GM13976 (cell line): ENCODE measurements around the gene ARHGEF10L.
"Not testable (repeated sequence)": the region's sequence is repeated elsewhere in the genome, so short reads cannot be mapped to it uniquely, and the experiment has no call there.

Experiments
- DNase-seq: peaks from one replicate; pipeline ENCODE4 v3.0.0; 2012; ENCODE audit warnings: low spot score
- CTCF ChIP-seq: IDR thresholded peaks from 2 replicates; pipeline ENCODE4 v1.5.1; 2012; ENCODE audit warnings: borderline replicate concordance, mild to moderate bottlenecking; ENCODE audit not compliant: insufficient read depth; ENCODE audit errors: extremely low read depth, missing control alignments, control extremely low read depth
- in situ Hi-C: fragments of 300-500 bp; cut with MboI; formaldehyde crosslinking; loops from one replicate; pipeline ENCODE4 v1.12.0; 2022; ENCODE audit warnings: low sequenced_read_pairs, mixed read lengths, inconsistent platforms; ENCODE audit not compliant: unreplicated experiment

The ARHGEF10L gene

GRCh38 chr1:17539477-17540254 lies at the start of gene ARHGEF10L:
Gene ARHGEF10L, plus strand, starts transcription at chr1:17539698. Its CDS starts 40,898 bp downstream, at chr1:17580596.
- in situ Hi-C loops = no loop called here
- no peak for TF ChIP-seq CTCF
- DNase-seq = peak; percentile 56

GRCh38 chr1:17489768-17490417 lies 49.6 kb upstream of the ARHGEF10L start:
- DNase-seq, in situ Hi-C loops: not testable (repeated sequence)

GRCh38 chr1:17490667-17491066 lies 48.8 kb upstream of the ARHGEF10L start:
- in situ Hi-C loops = not testable (repeated sequence)

GRCh38 chr1:17494114-17494729 lies 45.3 kb upstream of the ARHGEF10L start:
- peak; percentile 92 for TF ChIP-seq CTCF
- in situ Hi-C loops = no loop called here
- peak; percentile 82 for DNase-seq

More at GRCh38 chr1:17490667-17491066, 48.8 kb upstream of the ARHGEF10L start:
- DNase-seq = not testable (repeated sequence)

- no peak for TF ChIP-seq CTCF
- in situ Hi-C loops = no loop called here
- no peak for DNase-seq
Observed at GRCh38 chr1:17496419-17496818, 43.1 kb upstream of the ARHGEF10L start.

- no peak for TF ChIP-seq CTCF
- DNase-seq = no peak
- in situ Hi-C loops = no loop called here
Observed at GRCh38 chr1:17498214-17498613, 41.3 kb upstream of the ARHGEF10L start.

- in situ Hi-C loops = loop anchor here (10.0 kb wide), 1 partner anchor 102 kb away; no protein-coding TSS in a partner anchor
- peak; percentile 82 for DNase-seq
- TF ChIP-seq CTCF = peak; percentile 86
Observed at GRCh38 chr1:17502326-17502778, 37.1 kb upstream of the ARHGEF10L start.
